Aorta (tissue), 5 donors: ENCODE results near the gene ITGA11. TPM values are rescaled to one million over a fixed set of nuclear protein-coding genes. Genes with fewer than 3 reads are reported as not detected.
A peak's percentile ranks its signal among the peaks of the same experiment; 100 is the strongest.

Experiments used
- ATAC-seq: fragments of 200-7000 bp; cut with Tn5 transposase; one replicate; pipeline ENCODE4 v1.9.1; 2022; ENCODE audit warnings: moderate library complexity; ENCODE audit not compliant: low FRiP score
- DNase-seq, 2 donors: peaks; one replicate each; pipeline ENCODE4 v3.0.0-alpha.2; 2020
- H3K27ac ChIP-seq, 2 donors: one replicate each; pipeline ENCODE4 v1.5.1; 2013; ENCODE audit warnings: low read length in 2 of 2, mild to moderate bottlenecking in 2 of 2, moderate library complexity in 2 of 2, control low read depth in 1 of 2, inconsistent platforms in 1 of 2, low read depth in 1 of 2
- H3K27me3 ChIP-seq, 2 donors: one replicate each; pipeline ENCODE4 v1.6.1; 2013; ENCODE audit warnings: control low read depth in 1 of 2, low read length in 1 of 2, mild to moderate bottlenecking in 1 of 2, moderate library complexity in 1 of 2; ENCODE audit not compliant: insufficient read depth in 2 of 2, control insufficient read depth in 1 of 2
- H3K36me3 ChIP-seq, 2 donors: one replicate each; pipeline ENCODE4 v1.6.1; 2013; ENCODE audit warnings: control low read depth in 1 of 2, low read length in 1 of 2, mild to moderate bottlenecking in 1 of 2; ENCODE audit not compliant: insufficient read depth in 2 of 2, control insufficient read depth in 1 of 2
- H3K4me1 ChIP-seq, 2 donors: one replicate each; pipeline ENCODE4 v1.6.1; 2013; ENCODE audit warnings: low read length in 2 of 2, control low read depth in 1 of 2, mild to moderate bottlenecking in 1 of 2, moderate library complexity in 1 of 2; ENCODE audit not compliant: insufficient read depth in 2 of 2, control insufficient read depth in 1 of 2
- H3K4me3 ChIP-seq, 2 donors: one replicate each; pipeline ENCODE4 v1.5.1; 2013; ENCODE audit warnings: low read length in 2 of 2, control low read depth in 1 of 2, mild to moderate bottlenecking in 1 of 2
- H3K9me3 ChIP-seq: one replicate; pipeline ENCODE4 v1.6.1; 2013; ENCODE audit warnings: mild to moderate bottlenecking, low read length; ENCODE audit not compliant: control insufficient read depth
- WGBS, 2 donors: extraction: QIAGEN DNeasy Blood & Tissue Kit; methylation state at CpG; one replicate each; pipeline ENCODE4 v1.1.7; 2013; 5-methylcytosine and 5-hydroxymethylcytosine counted together
- intact Hi-C, 2 donors: fragments of 100-400 bp; cut with DNase I; formaldehyde crosslinking; loops; one replicate each; pipeline versions ENCODE4 v1.14.2 to v1.15.0; 2022
- polyA plus RNA-seq, 2 donors: library from polyadenylated mRNA; stranded (reverse); fragments of 200-250 nt; gene quantifications; one replicate each; pipeline ENCODE4 v1.2.3, GENCODE V29; 2013
- total RNA-seq, 2 donors: library from RNA; stranded (reverse); fragmentation: NEBNext Ultra II Directional; extraction: Animal tissue kit (Norgen Biotek cat#: 25700); gene quantifications; one replicate each; pipeline ENCODE4 v1.2.1, GENCODE V29; 2021
- donor health status: healthy with polysubstance abuse.
- donor health status: Bipolar disorder and iron deficiency.
- donor health status: DM: no; HTN: no; CAD: no.
- donor health status: DM: no; HTN: no; CAD: no.
- donor health status: DM: yes; HTN: yes; CAD: no.

ITGA11 gene
- total and polyA plus RNA-seq, 4 donors: 21.4 to 154 (median 107) TPM

DNA sequence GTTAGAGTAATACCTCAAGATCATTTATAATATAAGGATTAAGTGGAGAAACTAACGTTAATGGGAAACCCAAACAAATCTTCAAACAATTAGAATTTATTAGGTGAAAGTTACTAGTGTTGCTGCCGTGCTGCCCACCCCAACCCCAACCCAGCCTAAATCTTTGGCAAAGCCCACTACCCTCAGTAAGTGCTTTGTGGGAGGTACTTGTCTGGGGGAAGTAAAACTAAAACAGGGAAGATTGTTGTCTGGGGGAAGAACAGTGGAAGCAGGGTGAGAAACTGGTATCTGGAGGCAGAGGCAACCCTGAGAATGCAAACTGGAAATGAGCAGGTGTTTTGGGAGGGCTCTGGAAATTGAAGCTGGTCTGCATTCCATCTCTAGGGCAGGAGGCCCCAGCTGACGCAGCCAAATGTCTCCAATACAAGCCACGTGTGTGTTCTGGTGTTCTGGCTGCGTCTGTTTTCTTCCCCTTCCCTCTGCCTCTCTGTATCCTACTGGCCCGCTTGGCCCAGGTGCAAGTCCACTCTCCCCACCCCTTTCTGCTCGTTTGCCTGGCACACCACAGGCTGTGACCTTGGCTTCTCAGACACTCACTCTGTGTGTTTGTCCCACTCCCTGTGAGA lies 121.7 kb downstream of the ITGA11 start:
- H3K9me3 ChIP-seq: no peaks in the 10 kb centered on the region
- H3K4me3 ChIP-seq: no peak overlapping the region
- peaks cover 0 to 6% of the 10 kb centered on the region in 2 donors for H3K36me3 ChIP-seq
- intact Hi-C loops: loop anchor here in 1 of 2 donors (5.0 kb wide), 1 partner anchor 67 kb away; no protein-coding TSS in a partner anchor
- H3K27me3 ChIP-seq: no peaks in the 10 kb centered on the region
- WGBS, 2 donors: 23 to 26% methylated on average over 7 of the region's 7 CpGs
- no peaks in the 10 kb centered on the region for H3K4me1 ChIP-seq
- no peak for ATAC-seq
- H3K27ac ChIP-seq: peak overlapping the region; percentile 78 to 79
- DNase-seq: peak in 1 of 2 donors; percentile 55

- intact Hi-C loops: loop anchor here (5.0 kb wide), 5 partner anchors 43 to 248 kb away; partner anchors contain the start of gene ITGA11 (in 1 of the 2)
- Histone ChIP-seq H3K36me3 (peaks cover 0 to 5% of the 10 kb centered on the region in 2 donors), H3K27ac (peak overlapping the region in 1 of 2 donors; percentile 34), H3K4me1 (no peaks in the 10 kb centered on the region), H3K4me3 (no peak overlapping the region), H3K27me3 (no peaks in the 10 kb centered on the region), H3K9me3 (no peaks in the 10 kb centered on the region)
- WGBS, 2 donors: 16 to 22% methylated on average over 3 of the region's 3 CpGs
- DNase-seq (no peak), ATAC-seq (no peak)
These were observed 122.9 kb downstream of the ITGA11 start for GRCh38 chr15:68309024-68309423.

DNA sequence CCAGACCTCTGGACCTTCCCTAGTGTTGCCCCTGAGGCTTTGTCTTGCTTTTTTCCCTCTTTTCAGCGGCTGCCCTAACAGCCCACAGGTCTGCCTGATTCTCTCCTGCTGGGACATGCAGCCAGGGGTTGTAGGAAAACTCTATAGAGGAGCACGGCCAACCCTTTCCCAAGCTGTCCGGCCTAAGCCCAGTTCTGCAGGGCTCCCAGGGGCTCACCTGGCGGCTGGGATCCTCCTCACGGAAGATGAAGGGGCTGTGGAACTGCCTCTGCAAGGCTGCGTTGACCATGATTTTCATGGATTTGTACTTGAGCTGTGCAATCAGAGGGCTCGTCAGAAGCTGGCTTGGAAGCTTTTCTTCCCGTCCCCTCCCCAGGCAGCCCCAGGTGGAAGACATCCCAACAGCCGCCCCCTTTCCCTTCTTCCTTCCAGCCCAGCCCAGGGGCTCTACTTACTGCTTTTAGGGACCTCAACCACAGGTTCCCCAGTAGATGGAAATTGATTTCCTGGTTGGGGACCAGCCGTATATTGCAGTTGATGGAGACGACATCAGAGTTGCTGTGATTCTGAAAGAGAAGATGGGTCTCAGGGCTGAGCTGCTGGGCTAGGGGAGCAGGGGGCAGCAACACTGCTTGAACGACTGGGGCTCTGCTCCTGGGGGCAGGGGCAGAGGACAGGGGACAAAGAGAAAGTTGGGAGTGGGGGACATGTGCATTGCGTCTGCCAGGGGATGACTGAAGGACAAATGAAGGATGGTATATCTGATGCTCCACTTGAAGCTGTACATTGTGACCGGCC lies 124.6 kb downstream of the ITGA11 start:
- intact Hi-C loops: loop anchor here (2.0 to 5.0 kb wide), 6 partner anchors 45 to 367 kb away; partner anchors contain the start of gene ITGA11 (in 1 of the 2)
- peaks cover 0 to 7% of the 10 kb centered on the region in 2 donors for H3K36me3 ChIP-seq

DNA sequence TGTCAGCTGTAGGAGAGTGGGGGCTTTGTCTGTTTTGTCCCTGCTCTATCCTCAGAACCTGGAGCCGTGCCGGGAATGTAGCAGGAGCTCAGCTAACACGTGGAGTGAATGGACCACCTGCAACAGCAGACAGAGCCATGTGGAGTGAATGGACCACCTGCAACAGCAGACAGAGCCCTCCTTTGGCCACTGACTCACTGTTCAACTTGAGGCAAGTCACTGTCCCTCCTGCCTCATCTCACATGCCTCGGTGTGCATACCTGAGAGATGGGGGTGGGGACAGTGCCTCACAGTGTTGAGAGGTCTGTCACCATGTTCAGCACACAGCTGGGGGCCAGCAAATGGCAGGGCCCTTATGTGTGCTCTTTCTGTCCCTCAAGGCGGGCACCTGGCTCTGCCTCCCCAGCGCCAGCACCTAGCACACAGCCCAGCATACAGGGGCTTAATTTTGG lies 126.5 kb downstream of the ITGA11 start:
- DNase-seq: no peak
- ATAC-seq: no peak
- Histone ChIP-seq H3K4me3 (no peak overlapping the region), H3K36me3 (peaks cover 0 to 7% of the 10 kb centered on the region in 2 donors), H3K9me3 (no peaks in the 10 kb centered on the region), H3K4me1 (no peaks in the 10 kb centered on the region), H3K27me3 (no peaks in the 10 kb centered on the region), H3K27ac (peak overlapping the region in 1 of 2 donors; percentile 20)
- 67% methylated on average over 6 of the region's 6 CpGs for WGBS, 2 donors
- intact Hi-C loops: loop anchor here (5.0 kb wide), 5 partner anchors 47 to 252 kb away; partner anchors contain the start of gene ITGA11 (in 1 of the 2)

More for the DNA sequence above, 124.6 kb downstream of the ITGA11 start:
- H3K27ac ChIP-seq: peak overlapping the region; percentile 51 to 85
- WGBS, 2 donors: 77% methylated on average over 14 of the region's 14 CpGs
- no peaks in the 10 kb centered on the region for H3K27me3 ChIP-seq
- H3K4me1 ChIP-seq: no peaks in the 10 kb centered on the region
- no peak overlapping the region for H3K4me3 ChIP-seq
- DNase-seq: peak in 1 of 2 donors; percentile 49
- ATAC-seq: no peak
- no peaks in the 10 kb centered on the region for H3K9me3 ChIP-seq

GRCh38 chr15:68304589-68305337 lies 127.2 kb downstream of the ITGA11 start:
- H3K9me3 ChIP-seq: no peaks in the 10 kb centered on the region
- intact Hi-C loops: loop anchor here (5.0 kb wide), 7 partner anchors 48 to 373 kb away; partner anchors contain the start of gene ITGA11 (in 1 of the 2)
- 75% methylated on average over 15 of the region's 15 CpGs for WGBS, 2 donors
- H3K4me1 ChIP-seq: no peaks in the 10 kb centered on the region
- no peak overlapping the region for H3K4me3 ChIP-seq
- peaks cover 0 to 7% of the 10 kb centered on the region in 2 donors for H3K36me3 ChIP-seq
- peak overlapping the region in 1 of 2 donors; percentile 20 for H3K27ac ChIP-seq
- DNase-seq: no peak
- H3K27me3 ChIP-seq: no peaks in the 10 kb centered on the region
- ATAC-seq: no peak

DNA sequence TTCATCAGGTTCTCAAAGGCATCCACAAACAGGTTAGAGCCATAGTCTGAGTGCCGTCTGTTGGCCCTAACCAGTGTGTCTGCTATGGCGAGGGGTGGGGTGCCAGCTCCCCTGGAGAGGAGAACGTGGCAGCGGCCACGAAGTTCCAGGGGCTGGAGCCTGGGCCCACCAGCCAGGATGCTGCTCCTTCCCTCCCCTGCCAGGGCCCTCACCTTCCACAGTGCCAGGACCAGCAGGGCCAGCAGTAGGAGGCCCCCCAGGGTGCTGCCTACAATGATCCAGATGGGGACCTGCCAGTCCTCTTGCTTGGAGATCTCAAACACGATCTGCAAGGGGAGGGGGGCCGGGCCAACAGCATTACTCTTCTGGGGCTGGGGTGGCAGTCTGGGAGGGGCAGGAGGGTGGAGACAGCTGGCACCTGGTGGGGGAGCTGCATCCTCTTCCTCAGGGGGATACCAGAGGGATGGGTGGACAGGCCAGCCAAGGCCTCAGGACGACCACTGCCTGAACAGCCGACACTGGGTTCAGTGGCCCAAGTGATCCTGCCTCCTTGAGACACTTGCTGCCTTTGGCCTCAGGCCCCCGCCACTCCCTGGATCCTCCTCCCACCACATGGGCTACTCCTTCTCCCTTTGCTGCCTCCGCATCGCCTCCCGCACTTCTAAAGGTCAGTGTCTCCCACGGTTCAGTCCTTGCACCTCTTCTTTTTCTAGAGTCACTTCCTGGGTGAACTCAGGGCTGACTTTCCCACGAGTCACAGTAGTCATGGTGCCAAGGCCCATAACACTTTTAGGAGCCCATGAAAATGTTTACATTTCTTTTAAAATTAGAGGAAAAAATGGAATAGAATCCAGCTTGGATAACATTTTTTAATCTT lies 128.2 kb downstream of the ITGA11 start:
- intact Hi-C loops: loop anchor here (5.0 kb wide), 2 partner anchors 51 to 374 kb away; no protein-coding TSS in a partner anchor
- WGBS, 2 donors: 55 to 63% methylated on average over 13 to 15 of the region's 15 CpGs
- Histone ChIP-seq H3K4me1 (no peaks in the 10 kb centered on the region), H3K9me3 (no peaks in the 10 kb centered on the region), H3K36me3 (peaks cover 0 to 7% of the 10 kb centered on the region in 2 donors), H3K27me3 (no peaks in the 10 kb centered on the region), H3K4me3 (no peak overlapping the region), H3K27ac (peak overlapping the region in 1 of 2 donors; percentile 32)
- ATAC-seq (no peak), DNase-seq (no peak)

DNA sequence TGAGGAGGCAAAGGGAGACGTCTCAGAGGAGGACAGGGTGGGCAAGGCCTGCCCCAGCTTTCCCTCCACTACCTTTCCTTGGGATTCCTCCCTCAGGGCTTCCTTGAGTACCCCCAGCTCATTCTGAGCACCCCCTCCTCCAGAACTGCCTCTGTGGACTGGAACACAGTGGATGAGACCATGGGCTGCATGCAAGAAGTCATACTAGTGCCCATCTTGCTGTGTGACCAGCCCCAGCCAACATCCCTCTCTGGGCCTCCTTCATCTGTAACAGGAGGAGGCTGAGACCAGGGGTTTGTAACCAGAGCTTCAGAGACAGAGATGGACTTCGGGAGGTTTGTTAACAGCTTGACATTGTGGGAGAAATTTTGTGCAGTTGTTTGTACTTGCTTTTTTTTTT lies 128.8 kb downstream of the ITGA11 start:
- H3K36me3 ChIP-seq: peaks cover 0 to 7% of the 10 kb centered on the region in 2 donors
- ATAC-seq (no peak), DNase-seq (no peak)
- no peaks in the 10 kb centered on the region for H3K27me3 ChIP-seq
- intact Hi-C loops: loop anchor here (5.0 kb wide), 2 partner anchors 51 to 374 kb away; no protein-coding TSS in a partner anchor
- H3K9me3 ChIP-seq: no peaks in the 10 kb centered on the region
- H3K27ac ChIP-seq: no peak overlapping the region
- H3K4me1 ChIP-seq: no peaks in the 10 kb centered on the region
- WGBS, 2 donors: 38 to 50% methylated on average over 2 of the region's 2 CpGs
- no peak overlapping the region for H3K4me3 ChIP-seq
